ENCODE measurements around the gene DMBX1.

DNA sequence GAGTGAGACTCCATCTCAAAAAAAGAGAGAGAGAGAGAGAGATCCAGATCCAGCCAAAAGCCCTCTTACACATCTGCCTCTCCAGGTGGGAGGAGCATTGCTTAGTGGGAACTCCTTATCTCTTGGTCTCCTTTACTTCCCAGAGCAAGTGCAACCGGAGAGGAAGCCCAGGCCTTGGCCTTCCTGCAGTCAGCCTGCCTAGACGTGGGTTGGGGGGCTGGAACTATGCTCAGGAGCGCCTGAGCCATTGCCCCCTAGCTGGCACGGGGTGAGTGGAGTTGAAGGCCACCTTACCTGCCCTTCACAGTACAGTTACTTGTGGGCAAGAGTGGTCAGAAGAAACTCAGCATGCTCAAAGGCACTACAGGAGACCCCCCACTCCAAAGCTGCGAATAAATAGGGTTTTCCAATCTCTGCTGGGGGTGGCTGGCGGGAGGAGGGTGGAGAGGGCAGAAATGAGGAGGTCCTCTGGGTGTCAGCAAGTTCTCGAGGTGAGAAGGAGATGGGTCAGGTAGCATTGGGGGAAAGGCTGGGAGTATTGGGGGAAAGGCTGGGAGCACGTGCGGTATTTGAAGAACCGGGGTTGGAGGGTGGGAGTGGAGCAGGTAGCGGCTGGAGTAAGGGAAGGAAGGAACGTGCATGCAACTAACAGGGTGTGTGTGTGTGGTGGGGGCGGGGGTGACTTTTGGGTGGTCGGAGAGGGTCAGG is 4.7 kb upstream of the DMBX1 start:
- TF ChIP-seq, protein P1, sequence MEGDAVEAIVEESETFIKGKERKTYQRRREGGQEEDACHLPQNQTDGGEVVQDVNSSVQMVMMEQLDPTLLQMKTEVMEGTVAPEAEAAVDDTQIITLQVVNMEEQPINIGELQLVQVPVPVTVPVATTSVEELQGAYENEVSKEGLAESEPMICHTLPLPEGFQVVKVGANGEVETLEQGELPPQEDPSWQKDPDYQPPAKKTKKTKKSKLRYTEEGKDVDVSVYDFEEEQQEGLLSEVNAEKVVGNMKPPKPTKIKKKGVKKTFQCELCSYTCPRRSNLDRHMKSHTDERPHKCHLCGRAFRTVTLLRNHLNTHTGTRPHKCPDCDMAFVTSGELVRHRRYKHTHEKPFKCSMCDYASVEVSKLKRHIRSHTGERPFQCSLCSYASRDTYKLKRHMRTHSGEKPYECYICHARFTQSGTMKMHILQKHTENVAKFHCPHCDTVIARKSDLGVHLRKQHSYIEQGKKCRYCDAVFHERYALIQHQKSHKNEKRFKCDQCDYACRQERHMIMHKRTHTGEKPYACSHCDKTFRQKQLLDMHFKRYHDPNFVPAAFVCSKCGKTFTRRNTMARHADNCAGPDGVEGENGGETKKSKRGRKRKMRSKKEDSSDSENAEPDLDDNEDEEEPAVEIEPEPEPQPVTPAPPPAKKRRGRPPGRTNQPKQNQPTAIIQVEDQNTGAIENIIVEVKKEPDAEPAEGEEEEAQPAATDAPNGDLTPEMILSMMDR (IDR thresholded peaks at IDR 0.05; ENCODE audit: low read length) = no peak
- TF ChIP-seq EZH2 (IDR thresholded peaks at IDR 0.05; ENCODE audit: borderline replicate concordance, low read length) = no peak
